Activated naive CD8-positive, alpha-beta T cell treated with anti-CD3 and anti-CD28 coated beads for 36 hours (primary cell): ENCODE data around the gene PLA2G2D. TPM values are rescaled to one million over a fixed set of nuclear protein-coding genes. Genes with fewer than 3 reads are reported as not detected.

Experiments
- DNase-seq: peaks from one replicate; pipeline ENCODE4 v3.0.0; 2021
- H3K27ac Mint-ChIP-seq: one replicate; pipeline ENCODE4 v1.8.0; 2022; ENCODE audit warnings: mild to moderate bottlenecking, moderate library complexity, mixed read lengths
- H3K27me3 Mint-ChIP-seq: one replicate; pipeline ENCODE4 v1.8.0; 2022; ENCODE audit warnings: mild to moderate bottlenecking, mixed read lengths
- H3K36me3 Mint-ChIP-seq: one replicate; pipeline ENCODE4 v1.8.0; 2021; ENCODE audit warnings: mild to moderate bottlenecking, mixed read lengths
- H3K4me1 Mint-ChIP-seq: one replicate; pipeline ENCODE4 v1.8.0; 2021; ENCODE audit warnings: mixed read lengths
- H3K4me3 Mint-ChIP-seq: one replicate; pipeline ENCODE4 v1.8.0; 2022; ENCODE audit warnings: mild to moderate bottlenecking, moderate library complexity, mixed read lengths
- H3K9me3 Mint-ChIP-seq: one replicate; pipeline ENCODE4 v1.8.0; 2022; ENCODE audit warnings: mixed read lengths
- total RNA-seq, 2 experiments: library from RNA; stranded (reverse); gene quantifications; one replicate each; pipeline ENCODE4 v1.2.3, GENCODE V29; 2021

Gene PLA2G2D
- total RNA-seq, 2 experiments from 2014 or later = not detected

DNA sequence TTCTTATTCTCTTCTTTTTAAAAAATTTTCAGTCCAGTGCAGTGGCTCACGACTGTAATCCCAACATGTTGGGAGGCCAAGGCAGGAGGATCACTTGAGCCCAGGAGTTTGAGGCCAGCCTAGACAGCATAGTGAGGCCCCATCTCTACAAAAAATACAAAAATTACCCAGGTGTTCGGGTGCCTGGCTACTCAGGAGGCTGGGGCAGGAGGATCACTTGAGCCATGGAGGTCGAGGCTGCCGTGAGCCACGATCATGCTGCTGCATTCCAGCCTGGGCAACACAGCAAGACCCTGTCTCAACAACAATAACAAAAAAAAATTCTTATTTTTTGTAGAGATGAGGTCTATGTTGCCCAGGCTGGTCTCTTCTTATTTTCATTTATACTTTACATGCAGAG, 7.9 kb downstream of the PLA2G2D start:
- Mint-ChIP-seq H3K36me3 (no peaks in the 10 kb centered on the region), H3K27ac (no peak overlapping the region), H3K9me3 (no peaks in the 10 kb centered on the region), H3K4me3 (no peak overlapping the region), H3K4me1 (no peaks in the 10 kb centered on the region), H3K27me3 (peaks cover 24% of the 10 kb centered on the region)
- no peak for DNase-seq

DNA sequence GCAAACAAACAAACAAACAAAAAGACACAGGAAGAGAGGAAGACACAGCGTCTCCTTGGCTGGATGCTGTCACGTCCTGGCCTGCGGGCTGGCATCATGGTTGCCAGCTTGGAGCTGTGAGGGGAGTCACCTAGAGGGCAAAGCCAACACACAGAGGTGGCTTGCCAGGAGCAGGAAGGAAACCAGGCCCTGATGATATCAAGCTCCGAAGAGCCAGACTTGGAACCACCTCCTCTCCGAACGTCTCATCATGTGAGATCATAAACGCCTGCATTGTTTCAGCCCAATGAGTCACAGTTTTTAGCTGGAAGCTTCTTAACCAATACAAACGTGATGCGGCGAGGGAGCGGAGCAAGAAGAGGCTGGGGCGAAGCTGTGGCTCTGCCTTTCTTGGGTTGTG, 8.7 kb downstream of the PLA2G2D start:
- Mint-ChIP-seq H3K27ac (no peak overlapping the region), H3K27me3 (peaks cover 24% of the 10 kb centered on the region), H3K36me3 (no peaks in the 10 kb centered on the region), H3K4me1 (peaks cover under 1% of the 10 kb centered on the region), H3K9me3 (no peaks in the 10 kb centered on the region), H3K4me3 (no peak overlapping the region)
- DNase-seq = no peak

DNA sequence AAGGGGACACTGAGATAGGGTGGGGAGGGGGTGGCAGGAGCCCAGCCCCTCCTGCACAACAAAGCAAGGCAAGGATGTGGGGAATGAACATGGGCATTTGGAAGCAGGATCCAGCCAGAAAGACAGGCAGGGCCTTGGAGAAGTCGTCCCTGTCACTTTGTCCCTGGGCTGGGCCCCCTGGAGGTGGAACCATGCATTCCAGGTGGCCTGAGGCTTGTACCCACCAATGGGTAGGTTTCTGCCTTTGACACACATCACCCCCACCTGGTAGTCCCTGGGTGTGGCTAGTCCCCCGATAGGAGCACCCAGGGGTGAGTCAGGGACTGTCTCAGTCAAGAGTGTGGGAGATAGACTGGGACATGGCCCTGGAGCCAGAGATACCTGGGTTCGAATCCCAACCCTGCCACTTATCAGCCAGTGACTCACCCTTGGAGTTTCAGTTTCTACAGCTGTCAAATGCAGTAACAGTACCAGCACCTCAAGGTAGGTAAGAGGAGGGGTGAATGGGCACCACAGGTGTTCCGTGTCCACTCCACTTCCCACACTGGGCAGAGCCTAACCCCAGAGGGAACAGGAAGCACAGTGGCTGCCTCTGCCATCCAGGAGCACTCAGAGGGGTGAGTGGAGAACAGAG, 10.0 kb downstream of the PLA2G2D start:
- no peak overlapping the region for H3K4me3 Mint-ChIP-seq
- no peaks in the 10 kb centered on the region for H3K36me3 Mint-ChIP-seq
- peaks cover 2% of the 10 kb centered on the region for H3K4me1 Mint-ChIP-seq
- H3K27me3 Mint-ChIP-seq = peaks cover 18% of the 10 kb centered on the region
- no peaks in the 10 kb centered on the region for H3K9me3 Mint-ChIP-seq
- no peak overlapping the region for H3K27ac Mint-ChIP-seq
- no peak for DNase-seq

DNA sequence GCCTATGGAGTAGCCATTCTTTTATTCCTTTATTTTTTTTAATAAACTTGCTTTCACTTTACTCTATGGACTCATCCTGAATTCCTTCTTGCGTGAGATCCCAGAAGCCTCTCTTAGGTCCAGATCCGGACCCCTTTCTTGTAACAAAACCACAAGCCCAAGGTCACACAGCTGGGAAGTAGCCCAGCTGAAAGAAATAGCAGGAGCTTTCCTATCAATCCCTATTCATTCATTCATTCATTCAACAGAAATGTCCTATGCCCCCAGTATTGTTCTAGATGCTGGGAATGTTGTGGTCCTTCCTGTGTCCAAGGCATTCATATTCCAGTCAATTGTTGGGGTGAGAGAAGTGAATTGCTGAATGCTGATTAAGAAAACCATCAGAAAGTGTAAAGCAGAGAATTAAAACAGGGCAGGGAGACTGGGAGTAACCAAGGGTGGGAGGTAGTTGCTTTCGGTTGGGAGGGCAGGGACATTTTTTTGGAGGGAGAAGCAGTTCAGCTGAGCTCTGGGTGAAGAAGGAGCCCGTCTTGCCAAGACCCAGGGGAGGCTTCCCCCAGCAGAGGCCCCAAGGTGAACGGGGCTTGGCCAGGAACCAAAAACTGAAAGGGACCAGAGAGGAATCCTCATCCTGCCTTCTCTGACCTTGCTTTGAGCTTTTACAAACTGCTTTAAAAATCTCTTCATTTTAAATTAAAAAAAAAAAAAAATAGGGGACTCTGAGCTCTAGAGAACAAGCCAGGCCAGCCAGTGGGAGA, 10.8 kb downstream of the PLA2G2D start:
- no peak for DNase-seq
- H3K36me3 Mint-ChIP-seq = no peaks in the 10 kb centered on the region
- H3K9me3 Mint-ChIP-seq = no peaks in the 10 kb centered on the region
- no peak overlapping the region for H3K4me3 Mint-ChIP-seq
- peaks cover 2% of the 10 kb centered on the region for H3K4me1 Mint-ChIP-seq
- peaks cover 15% of the 10 kb centered on the region for H3K27me3 Mint-ChIP-seq
- no peak overlapping the region for H3K27ac Mint-ChIP-seq

DNA sequence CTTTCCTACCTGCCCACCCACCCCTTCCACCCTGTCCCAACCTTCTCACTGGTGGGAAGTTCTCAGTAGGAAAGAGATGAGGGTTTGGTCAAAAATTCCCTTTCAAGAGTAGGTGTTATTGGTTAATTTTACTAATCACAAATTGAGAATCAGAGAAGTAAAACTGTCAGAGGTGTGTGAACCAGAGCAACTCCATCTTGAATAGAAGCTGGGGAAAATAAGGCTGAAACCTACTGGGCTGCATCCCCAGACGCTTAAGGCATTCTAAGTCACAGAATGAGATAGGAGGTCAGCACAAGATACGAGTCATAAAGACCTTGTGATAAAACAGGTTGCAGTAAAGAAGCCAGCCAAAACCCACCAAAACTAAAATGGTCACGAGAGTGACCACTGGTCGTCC, 11.5 kb downstream of the PLA2G2D start:
- no peak overlapping the region for H3K27ac Mint-ChIP-seq
- peaks cover 2% of the 10 kb centered on the region for H3K4me1 Mint-ChIP-seq

DNA sequence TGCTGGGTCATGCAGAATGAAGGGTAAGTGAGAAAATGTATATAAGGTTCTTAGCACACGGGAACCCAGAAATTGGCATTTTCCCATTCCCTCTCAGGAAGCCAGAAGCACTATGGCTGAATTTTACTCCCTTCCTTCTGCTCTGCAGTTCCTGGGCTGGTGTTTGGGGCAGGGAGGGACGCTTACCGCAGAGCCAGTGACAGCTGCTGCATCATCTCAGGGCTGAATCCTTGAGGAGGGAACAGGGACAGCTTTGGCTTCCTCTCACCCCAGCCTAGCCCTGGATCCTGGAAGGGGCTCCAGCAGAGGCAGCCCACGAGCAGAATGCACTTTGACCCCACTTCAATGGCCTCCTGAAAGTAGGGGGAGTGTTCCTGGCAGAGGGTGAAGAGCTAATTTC, 12.0 kb downstream of the PLA2G2D start:
- Mint-ChIP-seq H3K36me3 (no peaks in the 10 kb centered on the region), H3K4me1 (peaks cover 2% of the 10 kb centered on the region), H3K9me3 (no peaks in the 10 kb centered on the region), H3K27me3 (peaks cover 19% of the 10 kb centered on the region), H3K27ac (no peak overlapping the region), H3K4me3 (no peak overlapping the region)
- no peak for DNase-seq

More for the DNA sequence above, 11.5 kb downstream of the PLA2G2D start:
- no peak for DNase-seq
- H3K9me3 Mint-ChIP-seq = no peaks in the 10 kb centered on the region
- H3K4me3 Mint-ChIP-seq = no peak overlapping the region
- H3K27me3 Mint-ChIP-seq = peaks cover 18% of the 10 kb centered on the region
- no peaks in the 10 kb centered on the region for H3K36me3 Mint-ChIP-seq

DNA sequence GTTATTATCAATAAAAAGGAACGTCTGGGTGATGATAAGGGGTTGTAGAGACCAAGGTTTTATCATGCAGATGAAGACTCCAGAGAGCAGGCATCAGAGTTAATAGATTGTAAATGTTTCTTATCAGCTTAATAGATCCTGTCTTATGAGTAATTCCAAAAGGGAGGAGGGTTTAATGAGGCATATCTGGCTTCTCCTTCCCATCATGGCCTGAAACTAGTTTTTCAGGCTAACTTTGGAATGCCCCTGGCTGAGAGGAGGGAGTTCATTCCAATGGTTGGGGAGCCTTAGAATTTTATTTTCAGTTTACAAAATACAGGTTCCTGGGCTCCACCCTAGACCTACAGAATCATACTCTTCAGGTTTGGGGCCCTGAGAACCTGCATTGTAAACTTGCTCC, 13.5 kb downstream of the PLA2G2D start:
- DNase-seq = no peak
- Mint-ChIP-seq H3K4me3 (no peak overlapping the region), H3K4me1 (peaks cover 5% of the 10 kb centered on the region), H3K27ac (no peak overlapping the region), H3K36me3 (no peaks in the 10 kb centered on the region), H3K27me3 (peaks cover 22% of the 10 kb centered on the region), H3K9me3 (no peaks in the 10 kb centered on the region)

DNA sequence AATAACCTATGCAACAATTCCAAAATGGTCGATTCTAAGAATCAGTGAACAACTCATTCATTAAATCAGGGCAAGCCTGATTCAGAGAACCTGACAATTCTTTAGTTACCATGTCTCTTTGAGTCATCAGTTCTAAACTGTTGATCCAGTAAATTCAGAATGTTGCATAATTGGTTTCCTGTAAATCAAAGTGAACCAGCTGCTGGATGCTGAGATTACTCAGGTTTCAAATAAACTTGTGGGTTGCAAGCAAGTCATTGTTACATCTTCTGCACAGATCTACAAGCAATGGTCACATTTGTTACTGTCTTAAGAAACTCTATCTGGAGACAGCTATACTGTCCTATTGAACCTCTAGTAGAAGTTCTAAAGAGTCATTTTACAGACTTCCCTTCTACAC, 16.5 kb downstream of the PLA2G2D start:
- H3K9me3 Mint-ChIP-seq = no peaks in the 10 kb centered on the region
- no peak overlapping the region for H3K4me3 Mint-ChIP-seq
- no peaks in the 10 kb centered on the region for H3K36me3 Mint-ChIP-seq
- H3K27ac Mint-ChIP-seq = no peak overlapping the region
- H3K27me3 Mint-ChIP-seq = peaks cover 14% of the 10 kb centered on the region
- no peak for DNase-seq
- peaks cover 5% of the 10 kb centered on the region for H3K4me1 Mint-ChIP-seq

DNA sequence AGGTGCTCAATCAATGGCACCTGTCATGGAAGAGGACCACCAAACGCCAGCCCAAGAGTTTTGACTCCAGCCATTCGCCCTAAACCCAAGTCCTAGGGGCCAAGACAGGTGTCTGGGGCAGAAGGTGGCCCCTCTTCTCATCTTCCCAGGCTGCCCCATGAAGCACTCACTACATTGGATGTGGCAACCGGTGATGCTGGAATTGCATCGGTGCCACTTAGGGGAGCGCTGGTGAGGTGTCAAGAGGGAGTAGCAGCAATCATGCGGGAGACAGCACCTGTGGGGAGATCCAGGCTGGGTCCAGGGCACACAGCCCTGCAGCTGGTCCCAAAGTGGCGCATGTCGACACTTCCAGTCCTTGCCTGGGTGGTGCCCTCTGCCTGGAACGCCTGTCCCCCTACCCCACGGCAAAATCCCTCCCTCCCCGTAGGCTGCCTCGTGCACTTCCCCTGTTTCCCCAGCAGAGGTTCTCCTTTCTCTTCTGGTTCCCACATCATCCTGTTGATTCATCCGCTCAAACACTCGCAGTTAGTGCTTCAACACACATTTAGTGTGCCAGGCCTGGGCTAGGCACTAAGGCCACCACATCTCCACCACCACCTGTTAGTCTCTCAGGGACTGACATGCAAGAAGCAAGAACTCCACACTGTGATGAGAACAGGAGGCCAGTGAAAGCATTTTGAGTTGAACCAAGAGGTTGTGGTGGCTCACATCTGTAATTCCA, 18.5 kb downstream of the PLA2G2D start:
- Mint-ChIP-seq H3K9me3 (no peaks in the 10 kb centered on the region), H3K27me3 (peaks cover 10% of the 10 kb centered on the region), H3K27ac (no peak overlapping the region), H3K36me3 (no peaks in the 10 kb centered on the region), H3K4me1 (peaks cover 5% of the 10 kb centered on the region), H3K4me3 (no peak overlapping the region)
- DNase-seq = peak; percentile 21

DNA sequence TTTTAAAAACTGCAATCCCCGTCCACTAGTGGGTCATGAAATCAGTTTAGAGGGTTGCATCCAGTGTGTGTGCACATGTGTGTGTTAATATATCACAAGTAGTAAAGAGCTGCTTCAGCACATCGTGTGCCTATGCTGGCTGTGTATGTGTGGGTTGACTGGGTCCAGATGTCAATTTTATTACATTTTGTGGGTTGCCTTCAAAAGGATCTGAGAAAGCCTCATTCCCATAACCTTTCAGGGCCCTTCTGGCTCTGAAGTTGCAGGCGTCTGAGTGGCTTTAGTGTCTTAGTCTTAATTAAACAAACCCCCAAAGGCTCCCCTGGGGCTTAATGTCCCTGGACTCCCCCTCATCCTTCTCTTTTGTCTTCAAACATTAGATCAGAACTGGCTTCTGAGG, 19.8 kb downstream of the PLA2G2D start:
- DNase-seq = no peak
- H3K27ac Mint-ChIP-seq = no peak overlapping the region
- H3K4me3 Mint-ChIP-seq = no peak overlapping the region
- no peaks in the 10 kb centered on the region for H3K9me3 Mint-ChIP-seq
- no peaks in the 10 kb centered on the region for H3K36me3 Mint-ChIP-seq
- H3K27me3 Mint-ChIP-seq = peaks cover 10% of the 10 kb centered on the region
- H3K4me1 Mint-ChIP-seq = peaks cover 3% of the 10 kb centered on the region

DNA sequence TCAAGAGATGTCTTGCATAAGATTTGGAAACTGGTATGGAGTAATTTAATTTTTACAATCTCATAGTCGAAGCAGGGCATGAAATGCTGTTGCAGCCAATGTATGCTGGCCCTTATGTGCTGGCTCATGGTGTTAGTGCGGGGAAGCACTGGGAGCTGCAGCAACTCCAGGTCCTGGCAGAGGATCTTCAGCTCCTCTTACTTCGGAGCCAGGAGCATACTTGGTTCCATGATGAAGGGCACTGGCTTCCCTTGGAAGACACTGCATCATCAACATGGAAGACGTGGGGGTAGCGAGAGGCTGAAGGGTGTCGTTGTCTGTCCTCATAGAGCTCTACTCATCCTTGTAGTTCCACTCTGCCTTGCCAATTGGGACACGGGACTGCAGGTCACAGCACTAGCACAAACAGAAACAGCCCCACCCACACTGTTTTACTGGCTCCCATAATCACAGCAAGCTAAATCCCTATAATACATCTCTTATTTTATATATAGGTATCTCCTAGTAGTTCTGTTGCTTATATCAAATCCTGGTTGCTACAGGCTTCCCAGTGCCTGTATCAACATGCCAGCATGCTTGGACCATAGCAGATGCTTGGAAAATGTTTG, 22.4 kb downstream of the PLA2G2D start:
- Mint-ChIP-seq H3K9me3 (no peaks in the 10 kb centered on the region), H3K36me3 (no peaks in the 10 kb centered on the region), H3K27me3 (peaks cover 7% of the 10 kb centered on the region), H3K4me1 (peaks cover 3% of the 10 kb centered on the region), H3K4me3 (no peak overlapping the region), H3K27ac (no peak overlapping the region)
- DNase-seq = no peak

DNA sequence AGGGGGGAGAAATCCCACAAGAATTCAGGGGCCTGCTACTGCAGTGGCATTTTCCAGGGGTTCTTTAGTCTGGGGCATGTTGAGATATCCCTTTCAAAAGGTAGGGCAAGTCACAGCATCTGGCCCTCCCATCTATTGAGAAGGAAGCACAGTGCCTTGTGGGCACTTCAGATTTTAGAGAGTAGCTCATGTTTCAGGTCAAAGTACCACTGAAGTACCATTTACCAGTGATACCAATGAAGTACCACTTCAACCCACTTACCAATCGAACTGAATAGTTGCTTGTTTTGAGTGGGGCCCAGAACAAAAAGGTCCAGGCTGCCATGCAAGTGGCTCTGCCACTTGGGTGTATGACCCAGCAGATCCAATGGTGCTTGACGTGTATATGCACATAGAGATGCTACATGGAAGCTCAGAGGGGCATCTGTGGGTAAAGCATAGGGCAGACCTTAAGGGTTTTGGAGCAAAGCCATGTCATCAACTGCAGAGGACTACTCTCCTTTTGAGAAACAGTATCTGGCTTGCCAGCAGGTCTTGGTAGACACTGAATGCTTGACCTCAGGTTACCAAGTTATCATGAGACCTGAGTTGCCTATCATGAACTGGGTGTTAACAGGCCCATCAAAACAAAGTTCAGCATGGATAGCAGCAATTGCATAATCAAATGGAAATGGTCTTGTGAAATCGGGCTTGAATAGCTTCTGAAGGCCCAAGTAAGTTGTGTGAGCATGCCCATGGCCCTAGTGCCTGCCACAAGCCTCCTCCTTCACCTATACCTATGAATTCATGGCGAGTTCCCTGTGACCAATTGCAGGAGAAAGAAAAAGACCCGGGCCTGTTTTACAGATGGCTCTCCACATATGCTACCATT, 23.5 kb downstream of the PLA2G2D start:
- H3K4me1 Mint-ChIP-seq = no peaks in the 10 kb centered on the region
- H3K36me3 Mint-ChIP-seq = no peaks in the 10 kb centered on the region
- no peak overlapping the region for H3K27ac Mint-ChIP-seq
- H3K9me3 Mint-ChIP-seq = no peaks in the 10 kb centered on the region
- H3K27me3 Mint-ChIP-seq = peaks cover 4% of the 10 kb centered on the region
- no peak overlapping the region for H3K4me3 Mint-ChIP-seq
- no peak for DNase-seq

DNA sequence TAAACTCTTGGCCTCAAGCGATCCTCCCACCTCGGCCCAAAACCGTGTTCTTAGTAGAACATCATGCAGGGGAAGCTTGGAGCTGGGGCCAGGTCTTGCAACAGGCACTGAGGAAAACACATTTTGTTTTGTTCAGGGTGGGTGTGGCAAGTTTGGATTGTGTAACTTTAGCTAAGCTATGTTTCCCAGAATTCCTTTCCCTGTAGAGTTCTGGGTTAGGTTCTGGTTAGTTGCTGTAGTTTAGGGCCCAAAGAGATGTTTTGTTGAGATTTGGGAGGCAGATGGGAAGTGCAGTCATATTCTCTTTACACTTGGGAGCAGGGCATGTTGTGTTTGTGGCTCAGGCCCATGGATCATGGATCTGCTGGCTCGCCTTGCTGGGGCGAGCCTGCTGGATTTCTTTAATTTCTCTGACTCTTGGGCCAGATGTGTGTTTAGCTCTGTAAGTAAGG, 25.4 kb downstream of the PLA2G2D start:
- Mint-ChIP-seq H3K4me1 (no peaks in the 10 kb centered on the region), H3K36me3 (no peaks in the 10 kb centered on the region), H3K27me3 (peaks cover 3% of the 10 kb centered on the region), H3K9me3 (no peaks in the 10 kb centered on the region), H3K4me3 (no peak overlapping the region), H3K27ac (no peak overlapping the region)
- DNase-seq = no peak

DNA sequence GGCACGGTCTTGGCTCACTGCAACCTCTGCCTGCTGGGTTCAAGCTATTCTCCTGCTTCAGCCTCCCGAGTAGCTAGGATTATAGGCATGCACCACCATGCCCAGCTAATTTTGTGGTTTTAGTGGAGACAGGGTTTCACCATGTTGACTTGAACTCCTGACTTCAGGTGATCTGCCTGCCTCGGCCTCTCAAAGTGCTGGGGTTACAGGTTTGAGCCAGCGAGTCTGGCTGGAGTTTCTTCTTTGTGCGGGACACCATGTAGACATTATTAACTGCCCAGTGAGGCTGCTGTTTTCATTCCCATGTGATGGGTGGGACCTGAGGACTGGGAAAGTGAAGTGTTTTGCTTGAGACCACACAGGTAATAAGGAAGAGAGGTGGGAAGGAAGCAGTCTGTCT, 26.0 kb downstream of the PLA2G2D start:
- H3K9me3 Mint-ChIP-seq = no peaks in the 10 kb centered on the region
- no peak overlapping the region for H3K27ac Mint-ChIP-seq
- DNase-seq = no peak
- peaks cover 3% of the 10 kb centered on the region for H3K27me3 Mint-ChIP-seq
- H3K36me3 Mint-ChIP-seq = no peaks in the 10 kb centered on the region
- no peaks in the 10 kb centered on the region for H3K4me1 Mint-ChIP-seq
- no peak overlapping the region for H3K4me3 Mint-ChIP-seq
